Nephron progenitor cell (in vitro differentiated cells): Measurements from ENCODE around the gene SH3GLB2.
A peak's percentile ranks its signal among the peaks of the same experiment; 100 is the strongest.

ENCODE experiments used
- DNase-seq: peaks from one replicate; pipeline ENCODE4 v3.0.0; 2021
- H3K27ac Mint-ChIP-seq: 2 replicates; pipeline ENCODE4 v1.8.0; 2021; ENCODE audit warnings: mild to moderate bottlenecking, moderate library complexity, mixed read lengths
- H3K27me3 Mint-ChIP-seq: 2 replicates; pipeline ENCODE4 v1.8.0; 2021; ENCODE audit warnings: mild to moderate bottlenecking, low read depth, mixed read lengths; ENCODE audit not compliant: poor library complexity
- H3K36me3 Mint-ChIP-seq: 2 replicates; pipeline ENCODE4 v1.8.0; 2021; ENCODE audit warnings: low read depth, mixed read lengths
- H3K4me1 Mint-ChIP-seq: 2 replicates; pipeline ENCODE4 v1.8.0; 2021; ENCODE audit warnings: mixed read lengths
- H3K4me3 Mint-ChIP-seq: 2 replicates; pipeline ENCODE4 v1.8.0; 2021; ENCODE audit warnings: mild to moderate bottlenecking, moderate library complexity, mixed read lengths
- H3K9me3 Mint-ChIP-seq: 2 replicates; pipeline ENCODE4 v1.8.0; 2021; ENCODE audit warnings: mild to moderate bottlenecking, moderate library complexity, mixed read lengths
- TF ChIP-seq, protein P1 (sequence below): fragments of 200-600 bp; sonication (generic); IDR thresholded peaks from 2 replicates; pipeline ENCODE4 v1.5.0; 2021; ENCODE audit warnings: antibody characterized with exemption

SH3GLB2 gene

DNA sequence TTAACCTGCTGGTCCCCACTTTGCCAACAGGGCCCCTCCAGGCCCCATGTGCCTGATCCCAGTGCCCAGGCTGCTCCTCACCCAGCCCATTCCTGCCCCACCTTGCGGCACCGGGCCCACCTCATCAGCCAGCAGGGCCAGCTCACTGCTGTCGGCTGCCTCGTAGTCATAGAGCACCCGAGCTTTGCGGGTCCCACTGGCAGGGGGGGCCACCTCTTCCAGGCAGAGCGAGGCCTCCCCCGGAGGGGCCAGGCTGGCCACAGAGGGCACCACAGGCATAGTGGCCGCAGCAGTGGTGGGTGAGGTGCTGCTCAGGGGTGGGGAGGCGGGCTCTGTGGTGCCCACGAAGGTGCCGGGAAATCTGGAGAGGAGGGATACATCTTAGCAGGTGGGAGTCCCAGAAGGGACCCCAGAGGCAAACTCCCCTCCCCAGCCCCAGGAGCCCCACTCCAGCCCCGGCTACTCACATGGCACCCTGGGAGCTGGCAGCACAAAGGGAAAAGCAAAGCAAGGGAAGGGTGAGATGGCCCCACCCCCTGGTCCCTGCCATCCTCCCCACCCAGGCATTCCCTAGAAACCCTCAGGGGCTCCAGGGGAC lies 19.0 kb downstream of the SH3GLB2 start:
- Mint-ChIP-seq H3K36me3 (peaks cover 30% of the 10 kb centered on the region), H3K27me3 (no peaks in the 10 kb centered on the region), H3K4me1 (peaks cover 26% of the 10 kb centered on the region), H3K4me3 (no peak overlapping the region), H3K27ac (no peak overlapping the region), H3K9me3 (no peaks in the 10 kb centered on the region)
- DNase-seq: no peak
- TF ChIP-seq, protein P1, sequence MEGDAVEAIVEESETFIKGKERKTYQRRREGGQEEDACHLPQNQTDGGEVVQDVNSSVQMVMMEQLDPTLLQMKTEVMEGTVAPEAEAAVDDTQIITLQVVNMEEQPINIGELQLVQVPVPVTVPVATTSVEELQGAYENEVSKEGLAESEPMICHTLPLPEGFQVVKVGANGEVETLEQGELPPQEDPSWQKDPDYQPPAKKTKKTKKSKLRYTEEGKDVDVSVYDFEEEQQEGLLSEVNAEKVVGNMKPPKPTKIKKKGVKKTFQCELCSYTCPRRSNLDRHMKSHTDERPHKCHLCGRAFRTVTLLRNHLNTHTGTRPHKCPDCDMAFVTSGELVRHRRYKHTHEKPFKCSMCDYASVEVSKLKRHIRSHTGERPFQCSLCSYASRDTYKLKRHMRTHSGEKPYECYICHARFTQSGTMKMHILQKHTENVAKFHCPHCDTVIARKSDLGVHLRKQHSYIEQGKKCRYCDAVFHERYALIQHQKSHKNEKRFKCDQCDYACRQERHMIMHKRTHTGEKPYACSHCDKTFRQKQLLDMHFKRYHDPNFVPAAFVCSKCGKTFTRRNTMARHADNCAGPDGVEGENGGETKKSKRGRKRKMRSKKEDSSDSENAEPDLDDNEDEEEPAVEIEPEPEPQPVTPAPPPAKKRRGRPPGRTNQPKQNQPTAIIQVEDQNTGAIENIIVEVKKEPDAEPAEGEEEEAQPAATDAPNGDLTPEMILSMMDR: no peak

DNA sequence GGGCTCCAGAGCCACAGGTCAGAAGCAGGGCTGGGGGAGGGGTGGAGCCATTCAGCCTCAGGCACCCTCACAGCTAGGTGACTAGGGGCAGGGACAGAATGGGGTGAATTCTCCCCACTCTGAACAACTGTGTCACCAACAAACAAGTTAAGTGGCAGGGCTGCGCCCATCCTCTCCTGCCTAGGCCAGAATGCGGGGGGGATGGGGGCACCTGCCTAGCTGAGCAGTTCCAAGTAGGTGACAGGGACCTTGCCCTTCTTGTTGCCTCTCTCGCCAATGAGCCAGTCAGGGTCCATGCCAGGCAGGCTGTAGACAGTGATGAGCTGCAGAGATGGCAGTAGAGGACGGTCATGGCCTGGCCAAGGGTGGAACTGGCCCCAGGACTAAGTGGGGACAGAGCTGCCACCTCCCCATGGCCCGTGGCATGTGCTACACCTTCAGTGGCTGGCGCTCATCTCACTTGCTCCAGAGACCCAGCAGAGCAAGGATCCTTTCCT lies 19.6 kb downstream of the SH3GLB2 start:
- Mint-ChIP-seq H3K4me3 (no peak overlapping the region), H3K36me3 (peaks cover 32% of the 10 kb centered on the region), H3K27me3 (no peaks in the 10 kb centered on the region), H3K4me1 (peaks cover 26% of the 10 kb centered on the region), H3K27ac (no peak overlapping the region), H3K9me3 (no peaks in the 10 kb centered on the region)
- TF ChIP-seq, protein P1: no peak
- DNase-seq: no peak

DNA sequence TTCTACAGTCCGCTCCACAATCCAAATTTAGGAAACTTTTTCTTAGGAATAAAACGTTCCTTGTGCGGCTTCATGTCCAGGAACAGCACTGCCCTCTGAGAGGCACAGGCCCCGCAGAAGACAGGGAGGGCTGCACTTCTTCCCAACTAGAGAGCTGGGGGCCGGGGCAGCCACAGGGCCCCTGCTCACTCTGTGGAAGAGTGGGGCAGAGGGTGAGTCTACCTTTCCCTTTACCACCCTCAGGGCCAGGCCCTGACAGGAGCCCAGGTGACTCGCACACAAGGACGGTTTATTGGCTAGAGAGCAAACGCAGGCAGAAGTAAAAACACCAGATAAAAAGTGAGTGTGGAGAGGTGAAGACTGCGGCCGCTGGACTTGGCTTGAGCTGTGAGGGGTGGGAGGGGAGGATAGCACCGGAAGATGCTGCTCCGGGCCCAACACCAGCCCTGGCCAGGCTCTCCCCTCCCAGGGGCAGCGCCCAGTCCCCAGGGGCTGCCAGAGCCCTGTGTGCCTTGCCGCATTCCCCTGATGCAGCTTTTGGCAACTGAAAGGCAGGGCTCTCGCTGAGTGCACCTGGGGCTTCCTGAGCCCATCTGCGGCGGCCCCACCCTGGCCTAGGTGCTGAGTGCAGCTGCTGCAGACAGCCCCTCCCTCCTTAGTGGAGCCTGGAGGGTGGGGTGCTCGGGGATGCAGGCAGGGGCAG lies 20.2 kb downstream of the SH3GLB2 start:
- no peak overlapping the region for H3K4me3 Mint-ChIP-seq
- no peaks in the 10 kb centered on the region for H3K27me3 Mint-ChIP-seq
- DNase-seq: no peak
- peak overlapping the region; percentile 22 for H3K27ac Mint-ChIP-seq
- peaks cover 22% of the 10 kb centered on the region for H3K4me1 Mint-ChIP-seq
- TF ChIP-seq, protein P1: no peak
- no peaks in the 10 kb centered on the region for H3K9me3 Mint-ChIP-seq
- H3K36me3 Mint-ChIP-seq: peaks cover 35% of the 10 kb centered on the region

GRCh38 chr9:129007035-129007765 lies 20.9 kb downstream of the SH3GLB2 start:
- Mint-ChIP-seq H3K36me3 (peaks cover 38% of the 10 kb centered on the region), H3K9me3 (no peaks in the 10 kb centered on the region), H3K27me3 (no peaks in the 10 kb centered on the region), H3K4me3 (no peak overlapping the region), H3K27ac (no peak overlapping the region), H3K4me1 (peaks cover 15% of the 10 kb centered on the region)
- DNase-seq: no peak
- TF ChIP-seq, protein P1: peak; percentile 16

- peak; percentile 68 for DNase-seq
- TF ChIP-seq, protein P1: peak; percentile 80
- peak overlapping the region; percentile 93 for H3K27ac Mint-ChIP-seq
- H3K27me3 Mint-ChIP-seq: no peaks in the 10 kb centered on the region
- H3K4me3 Mint-ChIP-seq: no peak overlapping the region
- H3K4me1 Mint-ChIP-seq: peaks cover 7% of the 10 kb centered on the region
- no peaks in the 10 kb centered on the region for H3K9me3 Mint-ChIP-seq
- peaks cover 46% of the 10 kb centered on the region for H3K36me3 Mint-ChIP-seq
These were observed 21.6 kb downstream of the SH3GLB2 start for GRCh38 chr9:129006328-129007034.
